ENCODE measurements around the gene RPGRIP1L.

- TF ChIP-seq GATA2 (IDR thresholded peaks at IDR 0.05; ENCODE audit: low read depth, low read length): no peak
- TF ChIP-seq GATA3 (IDR thresholded peaks at IDR 0.05; ENCODE audit: low read depth, low read length): no peak
Observed at GRCh38 chr16:53743149-53743566, 39.5 kb upstream of the RPGRIP1L start.
